Measurements from ENCODE around the gene IKZF2.

IKZF2 gene

GRCh38 chr2:213091765-213092164, 59.6 kb downstream of the IKZF2 start:
- TF ChIP-seq CTCF (IDR thresholded peaks at IDR 0.05; ENCODE audit: low read depth, low read length, missing control alignments): no peak
- no peak for DNase-seq (ENCODE audit: low read depth)
- in situ Hi-C loops (cut with HindIII; ENCODE audit: low sequenced_read_pairs): no loop called here
- H3K4me3 ChIP-seq (ENCODE audit: low read depth, low read length): no peak overlapping the region

GRCh38 chr2:213090772-213091171, 60.6 kb downstream of the IKZF2 start:
- TF ChIP-seq CTCF (IDR thresholded peaks at IDR 0.05; ENCODE audit: low read depth, low read length, missing control alignments): no peak
- no peak for DNase-seq (ENCODE audit: low read depth)
- in situ Hi-C loops (cut with HindIII; ENCODE audit: low sequenced_read_pairs): no loop called here
- H3K4me3 ChIP-seq (ENCODE audit: low read depth, low read length): no peak overlapping the region

- TF ChIP-seq CTCF (IDR thresholded peaks at IDR 0.05; ENCODE audit: low read depth, low read length, missing control alignments): no peak
- no peak overlapping the region for H3K4me3 ChIP-seq (ENCODE audit: low read depth, low read length)
- DNase-seq (ENCODE audit: low read depth): no peak
- in situ Hi-C loops (cut with HindIII; ENCODE audit: low sequenced_read_pairs): no loop called here
Measured at GRCh38 chr2:213089438-213089837, 62.0 kb downstream of the IKZF2 start.

GRCh38 chr2:213087040-213087439, 64.4 kb downstream of the IKZF2 start:
- in situ Hi-C loops (cut with HindIII; ENCODE audit: low sequenced_read_pairs): no loop called here

GRCh38 chr2:213086571-213086970, 64.8 kb downstream of the IKZF2 start:
- no peak for DNase-seq (ENCODE audit: low read depth)
- no peak overlapping the region for H3K4me3 ChIP-seq (ENCODE audit: low read depth, low read length)
- in situ Hi-C loops (cut with HindIII; ENCODE audit: low sequenced_read_pairs): no loop called here
- no peak for TF ChIP-seq CTCF (IDR thresholded peaks at IDR 0.05; ENCODE audit: low read depth, low read length, missing control alignments)

More at GRCh38 chr2:213087040-213087439, 64.4 kb downstream of the IKZF2 start:
- H3K4me3 ChIP-seq (ENCODE audit: low read depth, low read length): no peak overlapping the region
- no peak for TF ChIP-seq CTCF (IDR thresholded peaks at IDR 0.05; ENCODE audit: low read depth, low read length, missing control alignments)
- DNase-seq (ENCODE audit: low read depth): no peak

GRCh38 chr2:213086050-213086449, 65.4 kb downstream of the IKZF2 start:
- DNase-seq (ENCODE audit: low read depth): no peak
- in situ Hi-C loops (cut with HindIII; ENCODE audit: low sequenced_read_pairs): no loop called here

More at GRCh38 chr2:213086050-213086449, 65.4 kb downstream of the IKZF2 start:
- H3K4me3 ChIP-seq (ENCODE audit: low read depth, low read length): no peak overlapping the region
- TF ChIP-seq CTCF (IDR thresholded peaks at IDR 0.05; ENCODE audit: low read depth, low read length, missing control alignments): no peak

Data from astrocyte of the cerebellum (primary cell).